GM19324 (cell line): ENCODE data around the gene CISTR.
"Not testable (repeated sequence)": the region's sequence is repeated elsewhere in the genome, so short reads cannot be mapped to it uniquely, and the experiment has no call there.

ENCODE experiments used
- ATAC-seq: cut with Tn5 transposase; IDR thresholded peaks from one replicate; pipeline ENCODE4 v1.9.1; 2021; ENCODE audit warnings: mild to moderate bottlenecking, moderate library complexity; ENCODE audit not compliant: unreplicated experiment, low FRiP score

CISTR gene

GRCh38 chr12:53725824-53726223 lies 26.0 kb downstream of the CISTR start:
- ATAC-seq: no peak

GRCh38 chr12:53722450-53723041 lies 29.2 kb downstream of the CISTR start:
- no peak for ATAC-seq

GRCh38 chr12:53720946-53721345 lies 30.8 kb downstream of the CISTR start:
- ATAC-seq: no peak

DNA sequence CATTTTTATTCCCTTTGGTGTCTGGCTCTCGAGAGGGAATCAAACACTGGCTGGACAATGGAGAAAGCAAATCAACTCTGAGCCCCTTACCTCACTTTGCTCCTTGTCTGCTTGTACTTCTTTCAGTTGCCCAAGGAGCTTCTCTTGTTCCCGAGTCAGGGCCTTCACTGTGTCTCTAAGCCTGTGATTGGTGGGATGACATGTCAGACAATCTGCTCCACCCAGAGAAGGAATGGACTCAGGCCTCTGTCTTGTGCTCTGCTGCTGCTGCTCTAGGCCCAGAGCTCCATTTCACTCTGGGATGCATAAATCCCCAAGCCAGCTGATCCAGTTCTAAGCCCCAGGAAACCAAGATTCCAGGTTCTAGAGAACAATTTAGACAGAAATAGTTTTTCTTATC lies 32.1 kb downstream of the CISTR start:
- no peak for ATAC-seq

- ATAC-seq: not testable (repeated sequence)
Measured at GRCh38 chr12:53718567-53718966, 33.2 kb downstream of the CISTR start.

GRCh38 chr12:53717319-53717718 lies 34.5 kb downstream of the CISTR start:
- ATAC-seq: no peak

GRCh38 chr12:53714004-53714403 lies 37.8 kb downstream of the CISTR start:
- ATAC-seq: no peak

DNA sequence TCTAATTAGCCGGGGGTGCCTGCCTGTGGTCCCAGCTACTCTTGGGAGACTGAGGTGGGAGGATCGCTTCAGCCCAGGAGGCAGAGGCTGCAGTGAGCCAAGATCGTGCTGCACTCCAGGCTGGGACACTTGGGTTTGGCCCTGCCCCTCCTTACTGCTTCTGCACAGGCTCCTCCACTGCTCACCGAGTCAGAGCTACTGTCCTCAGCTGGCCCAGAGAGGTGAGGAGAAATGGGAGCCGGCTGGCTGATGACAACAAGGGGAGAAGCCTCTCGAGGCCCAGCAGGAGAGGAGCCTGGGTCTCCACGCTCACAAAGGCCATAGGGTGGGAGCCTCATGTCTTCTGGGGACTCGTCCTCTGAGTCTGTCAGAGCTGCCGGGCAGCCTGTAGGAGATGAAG lies 38.3 kb downstream of the CISTR start:
- ATAC-seq: no peak

- no peak for ATAC-seq
Measured at GRCh38 chr12:53712059-53712643, 39.6 kb downstream of the CISTR start.

GRCh38 chr12:53710091-53710490 lies 41.7 kb downstream of the CISTR start:
- ATAC-seq: no peak

DNA sequence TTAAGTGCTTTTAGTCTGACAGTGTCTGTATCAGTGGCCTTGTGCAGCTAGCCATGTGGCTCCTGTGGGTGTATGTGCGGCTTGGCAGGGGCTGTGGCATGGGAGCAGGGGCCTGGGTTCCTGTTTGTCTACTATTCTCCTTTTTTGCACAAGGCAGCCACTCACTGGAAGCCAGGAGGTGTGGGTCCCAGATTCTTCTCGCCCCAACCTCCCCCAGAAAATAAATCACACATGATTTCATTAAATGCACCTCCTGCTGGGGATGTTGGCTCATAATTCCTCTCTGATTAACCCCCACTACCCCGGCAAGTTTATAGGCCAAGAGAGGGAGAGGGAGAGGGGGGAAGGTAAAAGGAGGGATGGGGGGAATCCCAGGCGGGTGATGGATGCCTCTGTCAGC lies 42.1 kb downstream of the CISTR start:
- ATAC-seq: no peak

- no peak for ATAC-seq
Measured at GRCh38 chr12:53706080-53706479, 45.7 kb downstream of the CISTR start.

DNA sequence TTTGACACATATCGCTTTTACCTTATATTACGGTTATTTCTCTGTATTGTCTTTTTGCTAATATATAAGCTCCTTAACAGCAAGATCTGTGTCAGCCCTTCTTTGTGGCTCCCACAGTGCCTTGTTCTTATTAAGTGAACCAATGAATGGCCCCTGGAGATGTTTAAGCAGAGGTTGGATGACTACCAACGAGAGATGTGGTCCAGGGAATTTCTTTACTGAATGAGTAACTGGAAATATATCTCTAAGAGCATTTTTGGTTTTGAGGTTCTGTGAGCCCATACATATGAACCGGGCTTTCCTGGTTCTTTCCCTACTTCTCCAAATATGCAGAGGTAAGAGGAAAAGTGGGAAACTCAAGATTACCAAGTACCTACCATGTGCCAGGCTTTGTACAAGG lies 48.0 kb downstream of the CISTR start:
- no peak for ATAC-seq

GRCh38 chr12:53701518-53702264 lies 50.1 kb downstream of the CISTR start:
- ATAC-seq: no peak

GRCh38 chr12:53700567-53700966 lies 51.2 kb downstream of the CISTR start:
- no peak for ATAC-seq

DNA sequence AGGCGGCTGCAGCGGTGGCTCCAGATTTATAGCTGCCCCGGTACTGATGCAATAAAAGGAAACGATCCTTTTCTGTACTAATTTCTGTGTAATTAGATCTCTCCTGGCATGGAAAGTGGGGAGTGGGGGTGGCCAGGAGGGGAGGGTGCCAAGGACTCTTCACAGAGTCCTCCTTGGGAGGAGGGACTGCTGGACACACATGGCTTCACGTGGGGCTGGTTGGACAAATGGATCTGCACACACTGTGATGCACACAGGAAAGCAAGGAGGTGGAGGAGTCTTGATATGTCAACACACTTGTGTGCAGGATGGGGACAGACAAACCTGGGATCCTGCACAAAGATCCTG lies 52.1 kb downstream of the CISTR start:
- no peak for ATAC-seq

- no peak for ATAC-seq
Measured at GRCh38 chr12:53698948-53699677, 52.7 kb downstream of the CISTR start.

DNA sequence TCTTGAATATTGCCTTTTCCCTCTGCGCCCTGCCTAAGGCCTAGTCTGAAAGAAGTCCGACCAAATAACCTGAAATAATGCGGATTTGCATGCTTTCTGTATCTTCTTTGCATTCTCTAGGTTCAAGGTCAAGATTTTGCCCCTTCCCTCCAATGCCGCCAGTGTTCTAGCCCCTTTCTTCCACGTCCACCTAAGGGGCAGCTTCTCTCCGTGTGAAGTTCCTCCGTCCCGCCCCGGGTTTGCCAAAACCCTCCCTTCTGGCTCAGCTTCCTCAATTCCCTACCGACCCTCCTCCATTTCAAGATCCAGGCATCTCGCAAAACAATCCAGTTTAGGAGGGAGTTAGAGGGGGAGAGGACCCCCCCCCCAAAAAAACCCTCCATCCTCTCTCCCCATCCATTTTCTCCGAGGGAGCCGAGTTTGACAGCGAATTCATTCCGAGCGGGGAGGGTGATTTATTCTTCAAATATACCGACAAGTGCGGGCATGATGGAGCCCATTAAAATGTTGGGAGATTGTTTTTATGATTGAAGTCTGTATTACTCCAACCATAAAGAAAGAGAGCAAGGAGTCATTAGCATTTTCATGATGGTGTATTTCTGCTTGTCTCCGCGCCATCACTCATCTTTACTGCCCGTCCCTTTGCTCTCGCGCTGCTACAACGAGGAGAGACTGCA lies 55.0 kb downstream of the CISTR start:
- no peak for ATAC-seq
